Body of pancreas (tissue), 4 donors: ENCODE measurements around the gene SLC24A3. TPM values are rescaled to one million over a fixed set of nuclear protein-coding genes. Genes with fewer than 3 reads are reported as not detected.

Source experiments
- ATAC-seq: fragments of 150-250 bp; one replicate; pipeline ENCODE4 v1.9.1; 2016
- DNase-seq, 4 donors: peaks; one replicate each; pipeline ENCODE4 v3.0.0-alpha.2; 2019
- H3K27ac ChIP-seq, 4 donors: fragments of 200-600 bp; sonication (generic); 1 replicate in 3 of 4; 2 replicates in 1 of 4; pipeline versions ENCODE4 v1.5.1 to v1.6.1; 2016 to 2019; ENCODE audit warnings: mild to moderate bottlenecking in 1 of 4, mixed read lengths in 1 of 4, moderate library complexity in 1 of 4
- H3K27me3 ChIP-seq, 2 donors: fragments of 200-600 bp; sonication (generic); one replicate each; pipeline ENCODE4 v1.6.0; 2016; ENCODE audit warnings: mild to moderate bottlenecking in 1 of 2
- H3K36me3 ChIP-seq, 2 donors: fragments of 200-600 bp; sonication (generic); replicated peaks in 1 of 2; 2 replicates each; pipeline ENCODE4 v1.5.1; 2016; ENCODE audit warnings: low read depth in 2 of 2; ENCODE audit not compliant: insufficient read depth in 1 of 2
- H3K4me1 ChIP-seq: fragments of 200-600 bp; sonication (generic); one replicate; pipeline ENCODE4 v1.6.0; 2016
- H3K4me3 ChIP-seq, 2 donors: fragments of 200-600 bp; sonication (generic); 1 replicate in 1 of 2; 2 replicates in 1 of 2; pipeline ENCODE4 v1.5.1; 2016 to 2019
- H3K9me3 ChIP-seq, 3 donors: fragments of 200-600 bp; sonication (generic); 1 replicate in 2 of 3; 2 replicates in 1 of 3; pipeline ENCODE4 v1.5.1; 2016
- CTCF ChIP-seq, 7 experiments: fragments of 450-650 bp in 4 of 7; fragments of 200-600 bp in 3 of 7; sonication (generic) in 3 of 7; IDR thresholded peaks; one replicate each; pipeline ENCODE4 v1.5.1; 2016 to 2019; ENCODE audit warnings: antibody characterized with exemption in 7 of 7
- POLR2A ChIP-seq, 3 donors: fragments of 450-650 bp; IDR thresholded peaks; one replicate each; pipeline ENCODE4 v1.6.1; 2016; ENCODE audit warnings: antibody characterized with exemption in 3 of 3, mild to moderate bottlenecking in 2 of 3
- WGBS, 2 donors: methylation state at CpG; one replicate each; pipeline ENCODE4 v1.1.5; 2017; 5-methylcytosine and 5-hydroxymethylcytosine counted together
- intact Hi-C: fragments of 100-400 bp; cut with DNase I; formaldehyde crosslinking; loops from one replicate; pipeline ENCODE4 v1.15.1; 2023
- total RNA-seq, 2 donors: library from RNA; depleted of rRNA; stranded (reverse); fragments of >200 nt; gene quantifications; one replicate each; pipeline ENCODE4 v1.1.0, GENCODE V29; 2016

SLC24A3 gene
- total RNA-seq, 2 donors from 2014 or later, result 0.66 to 1.0 TPM

GRCh38 chr20:19382386-19383340 is 170.2 kb downstream of the SLC24A3 start:
- TF ChIP-seq POLR2A (IDR thresholded peaks at IDR 0.05), result no peak
- WGBS, 2 donors, result 55 to 63% methylated on average over 9 of the region's 9 CpGs
- intact Hi-C loops, result no loop called here
- H3K4me3 ChIP-seq, result no peak overlapping the region
- no peaks in the 10 kb centered on the region for H3K9me3 ChIP-seq
- no peaks in the 10 kb centered on the region for H3K27me3 ChIP-seq
- ATAC-seq (no peak), DNase-seq (no peak)
- H3K4me1 ChIP-seq, result no peaks in the 10 kb centered on the region
- no peaks in the 10 kb centered on the region for H3K36me3 ChIP-seq
- H3K27ac ChIP-seq, result no peak overlapping the region

- Histone ChIP-seq H3K36me3 (no peaks in the 10 kb centered on the region), H3K9me3 (no peaks in the 10 kb centered on the region), H3K27ac (no peak overlapping the region), H3K27me3 (no peaks in the 10 kb centered on the region), H3K4me3 (no peak overlapping the region), H3K4me1 (no peaks in the 10 kb centered on the region)
- DNase-seq, result no peak
- no peak for ATAC-seq
- intact Hi-C loops, result no loop called here
- TF ChIP-seq CTCF (IDR thresholded peaks at IDR 0.05) (no peak), POLR2A (IDR thresholded peaks at IDR 0.05) (no peak)
Measured at GRCh38 chr20:19384940-19385339, 172.5 kb downstream of the SLC24A3 start.

GRCh38 chr20:19387251-19387650 is 174.8 kb downstream of the SLC24A3 start:
- Histone ChIP-seq H3K4me1 (no peaks in the 10 kb centered on the region), H3K27me3 (no peaks in the 10 kb centered on the region), H3K36me3 (no peaks in the 10 kb centered on the region), H3K27ac (no peak overlapping the region), H3K4me3 (no peak overlapping the region), H3K9me3 (peaks cover 0 to 6% (median 0%) of the 10 kb centered on the region in 3 donors)
- DNase-seq, result no peak
- TF ChIP-seq POLR2A (IDR thresholded peaks at IDR 0.05), result no peak
- no peak for TF ChIP-seq CTCF (IDR thresholded peaks at IDR 0.05)
- intact Hi-C loops, result no loop called here
- ATAC-seq, result no peak

GRCh38 chr20:19392344-19393130 is 180.1 kb downstream of the SLC24A3 start:
- 76 to 85% methylated on average over 2 of the region's 2 CpGs for WGBS, 2 donors
- Histone ChIP-seq H3K27ac (no peak overlapping the region), H3K27me3 (no peaks in the 10 kb centered on the region), H3K4me3 (no peak overlapping the region), H3K36me3 (no peaks in the 10 kb centered on the region), H3K9me3 (peaks cover 0 to 6% (median 0%) of the 10 kb centered on the region in 3 donors), H3K4me1 (no peaks in the 10 kb centered on the region)
- ATAC-seq (no peak), DNase-seq (no peak)
- intact Hi-C loops, result no loop called here
- TF ChIP-seq POLR2A (IDR thresholded peaks at IDR 0.05) (no peak), CTCF (IDR thresholded peaks at IDR 0.05) (no peak)

GRCh38 chr20:19396460-19397081 is 184.1 kb downstream of the SLC24A3 start:
- Histone ChIP-seq H3K27ac (no peak overlapping the region), H3K4me1 (no peaks in the 10 kb centered on the region), H3K4me3 (no peak overlapping the region), H3K9me3 (peaks cover 0 to 12% (median 0%) of the 10 kb centered on the region in 3 donors), H3K27me3 (no peaks in the 10 kb centered on the region), H3K36me3 (no peaks in the 10 kb centered on the region)
- ATAC-seq (no peak), DNase-seq (no peak)
- WGBS, 2 donors, result 17 to 19% methylated on average over 3 of the region's 3 CpGs
- TF ChIP-seq POLR2A (IDR thresholded peaks at IDR 0.05), result no peak
- TF ChIP-seq CTCF (IDR thresholded peaks at IDR 0.05), result no peak
- intact Hi-C loops, result no loop called here
